ENCODE measurements around the gene LRRC73. TPM values are rescaled to one million over a fixed set of nuclear protein-coding genes. Genes with fewer than 3 reads are reported as not detected.

LRRC73 gene
- total and polyA plus RNA-seq, 2 of the 8 experiments (the other 6 are each of a cell fraction or from before 2014, with no cell fraction given) = 0.24 to 0.26 TPM

- TF ChIP-seq CHD7 (IDR thresholded peaks at IDR 0.05; ENCODE audit: insufficient replicate concordance, low read length) (no peak), GABPA (IDR thresholded peaks at IDR 0.05; ENCODE audit: borderline replicate concordance, insufficient read depth, low read length) (no peak), RXRA (IDR thresholded peaks at IDR 0.05; ENCODE audit: insufficient read depth, low read depth, low read length) (no peak), EZH2 (IDR thresholded peaks at IDR 0.05; ENCODE audit: low read depth, low read length, severe bottlenecking) (no peak), MAX (IDR thresholded peaks at IDR 0.05) (no peak), SRF (IDR thresholded peaks at IDR 0.05; ENCODE audit: low read depth, low read length) (no peak), JUND (IDR thresholded peaks at IDR 0.05; ENCODE audit: low read length) (no peak), RAD21 (IDR thresholded peaks at IDR 0.05 in 1 of 2, conservative IDR thresholded peaks at IDR 0.05 in 1 of 2; ENCODE audit: low read depth in 2 of 2, low read length in 2 of 2) (peak; percentile 90 to 91)
Measured at GRCh38 chr6:43496370-43497128, 13.6 kb downstream of the LRRC73 start (continued).
